ENCODE data around the gene PTPRD.
"Not testable (repeated sequence)": the region's sequence is repeated elsewhere in the genome, so short reads cannot be mapped to it uniquely, and the experiment has no call there.

Gene PTPRD

DNA sequence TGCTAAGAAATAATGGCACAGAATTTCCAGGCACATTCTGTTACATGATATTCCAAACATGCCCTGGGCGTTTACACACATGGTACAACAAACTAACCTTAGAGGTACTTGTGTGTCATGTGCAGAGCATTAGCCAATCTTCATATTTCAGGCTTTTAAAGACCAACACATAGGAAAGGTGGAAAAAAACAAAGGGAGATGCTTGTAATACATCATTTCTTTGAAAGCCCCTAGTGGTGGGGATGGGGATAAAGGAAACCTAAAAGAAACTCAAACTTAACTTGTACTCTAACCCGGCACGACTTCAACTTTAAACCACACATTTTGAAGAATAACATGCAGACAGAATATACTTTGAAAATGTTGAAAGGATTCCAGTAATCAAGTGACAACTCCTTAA, 133.6 kb downstream of the PTPRD start:
- no peak for DNase-seq

DNA sequence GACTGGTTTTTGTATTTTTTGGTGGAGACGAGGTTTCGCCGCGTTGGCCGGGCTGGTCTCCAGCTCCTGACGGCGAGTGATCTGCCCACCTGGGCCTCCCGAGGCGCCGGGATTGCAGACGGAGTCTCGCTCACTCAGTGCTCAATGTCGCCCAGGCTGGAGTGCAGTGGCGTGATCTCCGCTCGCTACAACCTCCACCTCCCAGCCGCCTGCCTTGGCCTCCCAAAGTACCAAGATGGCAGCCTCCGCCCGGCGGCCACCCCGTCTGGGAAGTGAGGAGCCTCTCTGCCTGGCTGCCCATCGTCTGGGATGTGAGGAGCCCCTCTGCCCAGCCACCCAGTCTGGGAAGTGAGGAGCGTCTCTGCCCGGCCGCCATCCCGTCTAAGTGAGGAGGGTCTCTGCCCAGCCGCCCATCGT, 163.6 kb downstream of the PTPRD start:
- not testable (repeated sequence) for DNase-seq

DNA sequence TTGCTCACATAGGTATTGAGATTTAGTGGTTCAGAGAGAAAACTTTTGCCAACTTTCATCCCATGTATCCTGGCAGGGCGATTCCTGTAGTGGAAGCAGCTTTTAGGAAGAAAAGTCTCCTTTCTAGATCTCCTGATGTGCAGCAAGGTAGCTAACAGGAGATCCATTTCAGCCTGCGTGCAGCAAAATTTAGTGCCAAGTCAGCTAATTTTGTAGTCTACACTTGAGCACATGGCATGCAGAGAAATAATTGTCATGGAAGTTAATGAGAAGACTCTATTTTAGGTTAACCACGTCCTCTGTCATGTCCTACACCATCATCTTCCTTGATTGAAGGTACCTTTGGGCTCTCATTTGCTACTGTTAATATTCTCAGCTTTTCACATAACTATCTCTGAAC, 165.8 kb downstream of the PTPRD start:
- DNase-seq = no peak

DNA sequence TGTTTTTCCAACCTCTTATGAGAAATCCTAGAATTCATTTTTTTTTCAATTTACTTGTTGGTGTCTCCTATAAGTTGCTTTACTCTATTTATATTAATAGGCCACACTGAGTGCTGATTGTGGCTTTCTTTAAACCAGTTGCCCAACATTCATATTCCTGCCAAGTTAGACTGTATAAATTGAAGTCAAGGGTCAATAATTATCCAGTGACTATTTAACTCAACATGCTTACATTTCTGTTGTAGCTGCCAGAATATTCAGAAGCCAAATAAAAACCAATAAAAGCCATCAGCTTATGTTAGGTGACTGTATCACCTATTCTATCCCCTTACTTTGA, 169.0 kb downstream of the PTPRD start:
- no peak for DNase-seq

DNA sequence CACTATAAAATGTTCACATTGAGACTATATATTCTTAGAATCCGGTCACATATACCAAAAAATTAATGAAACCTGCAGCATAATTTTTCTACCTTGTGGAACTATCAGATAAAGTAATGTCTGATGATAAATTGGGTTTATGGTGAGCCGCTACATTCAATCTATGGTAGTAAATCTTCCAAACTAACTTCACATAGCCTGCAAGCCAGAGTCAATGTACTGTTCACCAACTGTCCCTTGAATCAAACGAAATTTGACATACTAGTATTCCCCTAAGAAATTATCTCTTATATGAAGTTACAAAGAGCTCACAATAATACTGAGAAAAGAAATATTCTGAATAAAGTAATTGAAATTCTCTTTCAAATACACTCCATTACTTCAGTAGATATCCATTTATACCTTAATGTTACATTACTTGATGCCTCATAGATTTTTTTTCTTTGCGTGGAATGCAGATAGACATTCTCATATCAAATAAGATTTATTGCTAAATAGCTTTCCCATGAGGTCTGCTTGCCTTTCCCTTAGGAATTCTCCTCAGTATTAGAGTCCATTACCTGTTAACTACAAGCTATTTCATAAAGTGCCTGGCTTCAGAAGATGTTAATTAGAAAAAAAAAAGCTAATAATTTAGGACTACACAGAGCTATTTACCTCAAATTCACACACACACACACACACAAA, 169.5 kb downstream of the PTPRD start:
- DNase-seq = no peak

DNA sequence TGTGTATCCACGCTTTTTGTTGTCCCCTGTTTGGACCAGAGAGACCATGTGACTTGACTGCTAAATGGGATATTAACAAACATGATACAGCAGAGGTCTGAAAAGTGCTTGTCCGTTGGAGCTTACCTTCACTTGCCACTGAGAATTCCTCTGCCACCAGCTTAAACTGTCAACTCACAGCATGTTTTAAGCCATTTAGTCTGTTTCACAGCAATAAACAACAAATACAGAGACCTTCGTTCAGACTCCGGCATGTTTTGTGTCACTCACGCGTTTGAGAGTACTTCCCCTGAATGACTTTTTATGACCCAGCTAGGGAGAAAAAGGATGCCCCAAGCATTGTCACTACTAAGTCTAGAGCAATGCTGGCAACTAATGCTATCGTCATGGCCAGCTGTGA, 173.8 kb downstream of the PTPRD start:
- DNase-seq = no peak

DNA sequence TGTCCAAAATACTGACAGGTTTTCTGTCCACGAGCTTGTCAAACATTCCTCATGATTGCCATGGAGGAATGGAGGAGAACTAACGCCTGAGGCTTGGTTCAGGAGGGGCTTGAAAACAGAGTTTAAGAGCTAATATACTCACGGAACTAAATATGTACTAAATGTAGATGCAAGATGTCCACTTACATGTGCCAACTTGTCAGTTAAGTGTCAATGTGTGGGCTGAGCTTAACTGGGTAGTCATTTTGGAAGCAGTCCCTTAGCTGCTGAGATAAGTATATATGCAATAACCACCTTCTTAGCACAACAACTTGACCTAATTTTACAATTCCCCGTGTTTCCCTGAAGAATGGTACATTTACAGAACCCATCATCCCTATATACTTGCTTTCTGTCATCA, 176.0 kb downstream of the PTPRD start:
- DNase-seq = no peak

DNA sequence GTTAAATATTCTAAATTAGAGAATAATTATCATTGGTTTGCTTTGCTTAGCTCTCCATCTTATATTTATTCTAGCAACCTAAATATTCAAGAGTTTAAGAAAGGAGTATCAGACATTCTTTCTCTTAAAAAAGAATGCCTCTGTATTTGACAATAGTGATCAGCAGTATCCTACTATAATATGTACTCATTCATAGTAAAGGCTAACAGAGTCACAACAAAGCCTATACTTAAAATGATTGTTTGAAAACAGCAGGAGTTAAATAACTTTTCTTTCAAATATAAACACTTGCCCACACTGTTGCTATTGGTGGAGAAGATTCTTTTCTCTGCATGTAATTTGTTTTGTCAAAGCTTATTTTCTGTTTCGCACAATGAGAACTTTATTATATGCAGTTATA, 178.4 kb downstream of the PTPRD start:
- DNase-seq = no peak

DNA sequence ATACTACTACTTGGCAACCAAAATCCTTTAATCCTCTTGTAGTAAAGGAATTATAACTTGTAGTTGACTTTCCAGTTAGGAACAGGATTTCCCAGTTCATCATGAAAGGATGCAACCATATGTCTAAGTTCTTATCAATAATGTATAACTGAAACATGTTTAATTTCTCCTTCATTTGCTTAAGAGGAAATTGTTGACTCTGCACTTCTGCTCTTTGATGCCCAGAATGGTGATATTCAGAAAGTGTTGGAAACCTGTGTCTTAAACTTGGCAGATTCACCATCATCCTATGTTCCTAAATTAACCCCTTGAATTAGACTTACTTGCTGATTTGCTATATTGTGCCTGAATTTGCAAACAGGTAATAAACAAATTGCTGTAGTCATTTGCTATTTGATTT, 201.5 kb downstream of the PTPRD start:
- no peak for DNase-seq

DNA sequence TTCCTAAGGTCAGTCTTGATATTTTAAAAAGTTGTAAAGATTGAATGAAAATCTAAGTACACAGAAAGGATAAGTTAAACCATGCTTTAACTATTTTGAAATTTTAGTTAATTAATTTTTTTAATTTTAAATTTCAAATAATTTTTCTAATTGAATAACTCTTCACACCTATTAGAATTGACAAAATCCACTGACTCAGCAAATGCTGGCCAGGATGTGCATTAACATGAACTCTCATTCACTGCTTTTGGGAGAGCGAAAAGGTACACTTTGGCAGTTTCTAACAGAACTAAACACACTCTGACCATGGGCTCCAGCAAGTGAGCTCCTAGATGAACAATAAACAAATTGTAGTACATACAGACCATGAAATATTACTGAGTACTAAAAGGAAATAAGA, 209.5 kb downstream of the PTPRD start:
- no peak for DNase-seq

DNA sequence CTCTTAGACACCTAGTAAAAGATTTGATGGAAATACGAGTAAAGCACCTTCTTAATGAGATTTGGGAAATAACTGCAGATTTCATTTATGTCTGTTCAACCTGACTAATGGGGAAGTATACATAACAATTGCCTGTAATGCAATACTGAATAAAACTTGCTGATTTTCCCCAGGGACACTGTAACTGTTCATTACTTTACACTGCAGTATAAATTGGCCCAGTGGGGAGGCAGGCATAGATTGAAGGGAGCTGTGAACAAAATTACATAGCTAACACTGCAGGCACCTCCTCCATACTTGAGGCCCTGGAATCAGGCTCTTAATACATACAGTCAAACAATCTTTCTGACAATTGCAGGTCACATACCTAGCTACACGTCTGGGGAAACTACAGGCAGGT, 216.2 kb downstream of the PTPRD start:
- DNase-seq = no peak

DNA sequence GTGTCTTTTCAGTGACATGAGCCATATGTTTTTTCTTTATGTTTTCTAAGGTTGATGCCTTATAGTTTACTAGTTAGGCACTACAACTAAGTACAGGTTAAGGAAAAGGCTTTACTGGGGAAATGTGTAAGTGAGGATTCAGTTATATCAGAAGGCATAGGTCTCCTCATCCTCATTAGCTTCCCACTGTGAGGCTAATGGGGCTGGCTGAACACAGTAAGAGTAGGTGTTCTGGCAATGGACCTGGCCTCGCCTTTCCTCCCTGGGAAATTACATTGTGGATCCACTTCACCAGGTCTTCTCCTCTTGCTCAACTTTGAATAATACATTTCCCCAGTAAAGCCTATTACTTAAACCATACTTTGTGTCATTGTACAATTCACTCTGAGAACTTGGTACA, 225.5 kb downstream of the PTPRD start:
- DNase-seq = no peak

DNA sequence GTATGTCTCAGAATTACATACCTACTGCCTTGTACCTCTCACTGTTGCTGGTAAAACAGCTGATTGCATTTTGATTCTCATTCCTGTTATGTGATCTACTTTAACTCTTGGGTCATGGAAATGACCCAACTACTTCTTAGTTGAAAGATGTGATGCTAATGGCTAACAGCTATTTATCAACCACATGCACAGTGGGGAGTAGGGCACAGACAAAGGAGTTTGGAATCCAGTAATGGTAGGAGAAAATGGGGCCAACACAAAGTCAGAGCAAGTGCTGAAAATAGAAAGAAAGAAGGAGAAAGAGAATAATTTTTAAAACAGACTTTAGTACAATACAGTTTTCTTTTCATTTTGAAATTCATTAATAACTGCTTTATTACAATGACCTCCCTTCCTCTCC, 241.0 kb downstream of the PTPRD start:
- no peak for DNase-seq

DNA sequence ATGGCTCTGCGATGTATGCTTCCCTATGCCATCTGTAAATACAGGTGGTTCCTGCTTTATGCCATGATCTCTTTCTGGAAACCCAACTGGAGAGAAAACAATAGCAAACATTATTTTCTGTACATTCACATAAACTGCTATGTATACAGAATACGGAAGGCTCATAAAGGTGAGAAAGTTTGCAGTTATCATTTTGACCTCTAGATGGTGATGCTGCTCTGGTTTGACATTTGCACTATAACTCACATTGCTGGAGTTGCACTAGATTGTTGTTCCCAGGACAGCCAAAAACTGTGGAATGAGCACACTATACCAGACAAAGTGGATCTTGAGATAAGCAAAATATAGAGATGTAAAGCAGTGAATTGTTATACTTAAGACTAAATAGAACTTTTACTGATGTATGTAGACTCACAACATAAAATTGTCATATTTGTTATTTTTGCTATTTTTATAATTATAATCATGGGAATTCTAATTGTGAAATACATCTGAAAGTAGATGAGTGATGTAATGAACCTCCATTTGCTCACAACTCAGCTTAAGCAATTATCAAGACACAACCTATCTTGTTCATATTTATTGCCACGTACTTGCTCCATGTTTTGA, 246.5 kb downstream of the PTPRD start:
- DNase-seq = peak in 1 of 51 donors; percentile 29

DNA sequence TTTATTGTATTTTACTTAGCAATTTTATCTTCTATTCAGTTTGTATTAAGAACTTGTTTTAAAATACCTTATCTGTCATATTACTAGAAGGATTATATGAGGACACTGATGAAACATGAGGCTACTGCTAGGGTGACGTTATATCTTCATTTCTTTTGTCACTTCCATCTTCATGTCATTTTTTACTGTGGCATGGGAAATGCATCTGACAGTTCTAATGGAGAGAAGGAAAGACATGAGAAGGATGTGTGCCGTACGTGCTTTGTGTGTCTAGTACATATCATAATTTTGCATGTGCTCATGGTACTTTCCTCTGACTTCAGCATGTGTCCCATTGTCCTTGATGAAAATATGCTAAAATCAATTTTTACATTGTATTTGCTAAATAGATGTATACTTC, 258.2 kb downstream of the PTPRD start:
- no peak for DNase-seq

DNA sequence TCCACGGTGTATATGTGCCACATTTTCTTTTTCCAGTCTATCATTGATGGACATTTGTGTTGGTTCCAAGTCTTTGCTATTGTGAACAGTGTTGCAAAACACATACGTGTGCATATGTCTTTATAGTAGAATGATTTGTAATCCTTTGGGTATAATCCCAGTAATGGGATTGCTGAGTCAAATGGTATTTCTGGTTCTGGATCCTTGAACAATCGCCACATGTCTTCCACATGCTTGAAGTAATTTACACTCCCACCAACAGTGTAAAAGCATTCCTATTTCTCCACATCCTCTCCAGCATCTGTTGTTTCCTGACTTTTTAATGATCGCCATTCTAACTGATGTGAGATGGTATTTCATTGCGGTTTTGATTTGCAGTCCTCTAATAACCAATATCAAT, 267.2 kb downstream of the PTPRD start:
- DNase-seq = not testable (repeated sequence)

DNA sequence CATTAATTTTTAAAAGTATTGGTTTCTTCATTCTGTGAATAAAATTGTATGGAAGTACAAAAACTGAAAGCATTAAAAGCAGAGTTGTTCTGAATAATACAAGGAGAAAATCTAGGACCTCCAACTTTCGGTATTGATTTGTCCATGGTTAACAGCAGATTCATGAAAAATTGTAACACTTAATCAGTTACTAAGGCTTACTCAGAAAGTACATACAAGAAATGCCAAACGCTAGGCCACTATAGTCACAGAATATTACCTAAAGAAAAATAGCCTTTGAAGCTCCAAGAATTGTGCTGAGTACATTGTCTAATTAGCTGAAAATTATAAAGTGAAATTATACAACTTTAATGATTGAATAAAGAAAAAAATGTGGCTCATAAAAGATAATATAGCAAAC, 271.7 kb downstream of the PTPRD start:
- no peak for DNase-seq

DNA sequence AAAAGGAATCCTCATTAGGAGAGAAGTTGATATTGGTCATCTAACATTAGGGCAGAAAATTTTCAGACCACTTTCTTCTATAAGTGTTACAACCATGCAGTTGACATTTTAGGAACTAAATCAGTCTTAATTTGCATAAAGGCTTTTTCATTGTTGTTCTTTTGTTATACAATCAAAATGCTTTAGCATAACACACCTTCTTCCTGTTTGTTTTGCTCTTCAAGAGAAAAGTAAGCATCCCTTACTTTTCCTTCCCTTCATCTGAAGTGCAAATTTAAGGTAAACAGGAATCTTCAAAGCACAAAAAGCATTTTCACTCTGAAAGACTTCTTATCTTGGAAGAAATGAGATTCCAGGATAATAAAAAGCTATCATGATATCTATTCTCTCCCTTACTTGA, 273.6 kb downstream of the PTPRD start:
- DNase-seq = no peak

DNA sequence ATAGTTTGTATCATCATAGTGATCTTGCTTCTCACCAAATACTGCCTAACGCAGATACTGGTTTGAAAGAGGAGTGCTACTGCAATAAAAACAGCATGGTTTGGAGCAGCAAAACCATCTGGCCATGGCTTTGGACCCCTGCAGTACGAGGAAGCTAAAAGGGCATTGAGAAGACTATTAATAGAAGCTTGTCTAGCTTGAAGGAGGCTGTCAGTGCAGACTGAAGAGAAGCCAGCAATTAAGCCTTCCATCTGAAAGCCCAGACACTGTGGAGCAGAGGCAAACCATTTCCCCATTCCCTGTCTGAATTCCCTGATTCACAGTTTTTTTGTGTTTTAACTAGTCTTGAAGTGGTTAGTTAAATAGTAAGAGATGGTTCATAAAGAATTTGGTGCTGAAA, 281.6 kb downstream of the PTPRD start:
- no peak for DNase-seq

DNA sequence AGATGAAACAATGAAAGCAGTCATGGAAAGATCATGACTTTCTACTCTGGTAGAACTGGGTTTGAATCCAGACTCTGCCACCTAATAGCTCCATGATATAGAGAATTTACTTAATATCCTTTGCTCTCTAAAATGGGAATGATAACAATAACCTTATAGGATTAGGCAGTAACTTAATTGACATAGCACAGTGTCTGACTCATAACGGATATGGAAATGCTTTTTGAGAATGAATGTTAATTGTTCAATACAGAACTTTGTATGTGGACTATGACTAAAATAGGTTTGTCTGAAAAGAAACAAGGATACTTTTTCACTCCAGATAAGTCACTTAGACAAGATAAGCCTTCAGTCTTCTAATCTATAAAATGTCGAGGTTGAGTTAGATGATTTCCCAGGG, 330.7 kb downstream of the PTPRD start:
- DNase-seq = no peak

DNA sequence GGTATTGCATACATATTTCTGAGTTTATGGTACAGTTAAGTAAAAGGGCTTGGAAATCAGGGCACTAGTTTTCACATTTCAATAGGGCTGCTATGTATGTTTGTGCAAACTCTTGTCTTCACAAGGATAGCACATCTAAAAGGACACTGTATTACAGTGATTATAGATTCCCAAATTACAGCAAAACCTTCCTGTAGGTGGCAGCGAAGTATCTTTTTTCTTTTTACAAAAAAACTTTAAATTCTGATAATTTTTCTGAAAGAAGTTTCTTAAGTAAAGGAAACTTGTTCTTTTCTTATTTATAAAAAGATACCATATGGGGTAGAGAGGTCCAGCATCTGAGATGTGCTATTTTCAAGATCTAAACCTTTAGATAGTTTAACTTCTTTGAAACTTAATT, 337.8 kb downstream of the PTPRD start:
- peak in 1 of 51 donors; percentile 1 for DNase-seq

DNA sequence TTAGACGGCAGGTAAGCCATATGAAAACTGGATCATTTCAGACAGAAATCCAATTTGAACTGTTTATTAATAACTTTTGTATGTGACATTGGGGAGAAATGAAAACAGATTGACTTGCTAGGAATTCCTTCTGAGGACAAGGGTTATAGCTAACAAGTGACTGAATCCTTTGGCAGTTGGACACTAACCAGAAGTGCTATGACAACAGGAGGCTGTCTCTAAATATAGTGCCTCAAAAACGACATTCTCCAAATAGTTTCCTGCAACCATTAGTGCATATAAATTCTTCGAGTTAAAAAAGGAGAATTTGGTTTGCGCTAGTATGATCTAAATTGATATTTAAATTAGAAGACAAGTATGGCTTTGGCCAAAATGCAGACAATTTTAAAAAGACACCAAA, 338.6 kb downstream of the PTPRD start:
- no peak for DNase-seq

DNA sequence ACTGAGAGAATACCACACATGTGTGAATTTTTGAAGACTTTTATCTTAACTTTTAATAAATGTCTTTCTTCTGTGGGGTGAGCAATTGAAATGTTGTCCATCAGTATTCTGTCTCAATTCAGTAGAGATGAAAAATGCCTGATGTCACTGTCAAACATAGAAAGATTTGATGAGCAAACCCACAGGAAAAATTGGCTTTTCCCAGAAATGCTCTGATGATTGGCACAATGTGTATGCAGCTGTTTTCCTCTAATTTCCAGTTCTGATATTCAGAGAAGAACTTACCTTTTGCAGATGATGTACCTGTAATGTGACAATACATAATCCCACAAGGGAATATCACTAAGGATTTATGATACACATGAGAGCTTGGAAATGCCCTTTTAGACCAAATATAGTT, 340.0 kb downstream of the PTPRD start:
- DNase-seq = no peak
